Left ventricle myocardium inferior (tissue), 1 donor: Measurements from ENCODE around the gene HELZ. TPM values are rescaled to one million over a fixed set of nuclear protein-coding genes. Genes with fewer than 3 reads are reported as not detected.

Experiments used
- DNase-seq: peaks from one replicate; pipeline ENCODE4 v3.0.0-alpha.2; 2020
- H3K27ac ChIP-seq: fragments of 200-600 bp; replicated peaks from 2 replicates; pipeline ENCODE4 v1.8.0; 2021
- H3K27me3 ChIP-seq: fragments of 200-600 bp; 2 replicates; pipeline ENCODE4 v1.8.0; 2021; ENCODE audit warnings: low read depth
- H3K36me3 ChIP-seq: fragments of 200-600 bp; 2 replicates; pipeline ENCODE4 v1.8.0; 2021
- H3K4me1 ChIP-seq: fragments of 200-600 bp; 2 replicates; pipeline ENCODE4 v1.8.0; 2021
- H3K4me3 ChIP-seq: fragments of 200-600 bp; 2 replicates; pipeline ENCODE4 v1.8.0; 2021; ENCODE audit warnings: mild to moderate bottlenecking, moderate library complexity
- H3K9me3 ChIP-seq: fragments of 200-600 bp; replicated peaks from 2 replicates; pipeline ENCODE4 v1.8.0; 2021
- intact Hi-C: fragments of 100-400 bp; cut with micrococcal nuclease; formaldehyde crosslinking; loops from one replicate; pipeline ENCODE4 v1.11.0; 2022
- total RNA-seq: library from RNA; stranded (reverse); fragmentation: NEBNext Ultra II Directional; extraction: Animal tissue kit (Norgen Biotek cat#: 25700); gene quantifications from one replicate; pipeline ENCODE4 v1.2.1, GENCODE V29; 2021
- TF ChIP-seq, protein P1 (sequence below): fragments of 200-600 bp; IDR thresholded peaks from 2 replicates; pipeline ENCODE4 v1.8.0; 2021; ENCODE audit warnings: antibody characterized with exemption, mild to moderate bottlenecking, borderline replicate concordance
- donor health status: DM: no; HTN: yes; CAD: no; lungs with severe emphysema.

HELZ gene
- total RNA-seq, 1 donor from 2014 or later: 36.7 TPM

DNA sequence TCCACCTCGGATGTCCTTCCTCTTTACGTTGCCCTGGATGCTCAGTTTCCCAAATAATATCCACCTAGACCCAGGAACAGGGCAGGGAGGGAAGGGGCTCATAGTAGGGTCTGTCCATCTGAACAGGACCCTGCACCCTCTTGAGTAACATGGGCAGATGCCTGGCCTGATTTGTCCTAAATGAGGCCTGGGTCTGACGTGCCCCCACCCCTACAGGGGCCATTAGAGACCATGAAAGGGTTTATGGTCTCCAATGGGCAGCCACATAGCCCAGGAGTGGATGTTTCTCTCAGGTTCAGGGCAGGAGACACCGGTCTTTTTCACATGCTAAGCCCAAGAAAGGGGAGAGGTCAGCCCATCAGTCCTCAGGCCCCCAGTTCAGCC is 193.8 kb downstream of the HELZ start:
- DNase-seq: no peak
- Histone ChIP-seq H3K27me3 (no peaks in the 10 kb centered on the region), H3K36me3 (no peaks in the 10 kb centered on the region), H3K4me1 (peaks cover 9% of the 10 kb centered on the region), H3K27ac (no peak overlapping the region), H3K4me3 (no peak overlapping the region), H3K9me3 (peaks cover 31% of the 10 kb centered on the region)
- intact Hi-C loops: no loop called here
- TF ChIP-seq, protein P1, sequence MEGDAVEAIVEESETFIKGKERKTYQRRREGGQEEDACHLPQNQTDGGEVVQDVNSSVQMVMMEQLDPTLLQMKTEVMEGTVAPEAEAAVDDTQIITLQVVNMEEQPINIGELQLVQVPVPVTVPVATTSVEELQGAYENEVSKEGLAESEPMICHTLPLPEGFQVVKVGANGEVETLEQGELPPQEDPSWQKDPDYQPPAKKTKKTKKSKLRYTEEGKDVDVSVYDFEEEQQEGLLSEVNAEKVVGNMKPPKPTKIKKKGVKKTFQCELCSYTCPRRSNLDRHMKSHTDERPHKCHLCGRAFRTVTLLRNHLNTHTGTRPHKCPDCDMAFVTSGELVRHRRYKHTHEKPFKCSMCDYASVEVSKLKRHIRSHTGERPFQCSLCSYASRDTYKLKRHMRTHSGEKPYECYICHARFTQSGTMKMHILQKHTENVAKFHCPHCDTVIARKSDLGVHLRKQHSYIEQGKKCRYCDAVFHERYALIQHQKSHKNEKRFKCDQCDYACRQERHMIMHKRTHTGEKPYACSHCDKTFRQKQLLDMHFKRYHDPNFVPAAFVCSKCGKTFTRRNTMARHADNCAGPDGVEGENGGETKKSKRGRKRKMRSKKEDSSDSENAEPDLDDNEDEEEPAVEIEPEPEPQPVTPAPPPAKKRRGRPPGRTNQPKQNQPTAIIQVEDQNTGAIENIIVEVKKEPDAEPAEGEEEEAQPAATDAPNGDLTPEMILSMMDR: no peak

- no peak for DNase-seq
- Histone ChIP-seq H3K27me3 (no peaks in the 10 kb centered on the region), H3K36me3 (no peaks in the 10 kb centered on the region), H3K9me3 (peaks cover 31% of the 10 kb centered on the region), H3K27ac (no peak overlapping the region), H3K4me1 (peaks cover 8% of the 10 kb centered on the region), H3K4me3 (no peak overlapping the region)
- TF ChIP-seq, protein P1: no peak
- intact Hi-C loops: no loop called here
These were observed 194.4 kb downstream of the HELZ start for GRCh38 chr17:67050471-67051154.

DNA sequence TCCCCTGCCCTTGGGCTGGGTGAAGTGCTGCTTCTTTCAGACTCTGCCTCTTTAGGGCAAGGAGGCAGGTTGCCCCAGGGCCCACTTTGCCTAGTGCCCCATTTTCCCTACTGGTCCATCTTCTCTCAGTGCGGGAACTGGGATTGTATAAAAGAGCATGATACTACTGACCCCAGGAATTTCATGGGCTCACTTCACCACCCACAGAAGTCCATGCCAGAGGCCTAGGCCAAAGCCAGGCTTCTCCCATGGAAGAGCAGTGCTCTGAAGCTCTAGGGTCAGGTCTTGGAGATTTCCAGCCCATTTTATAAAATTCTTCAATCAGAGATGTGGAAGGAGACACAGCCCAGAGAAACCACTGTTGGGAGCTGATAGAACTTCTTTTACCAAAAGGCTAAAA is 194.9 kb downstream of the HELZ start:
- Histone ChIP-seq H3K27ac (no peak overlapping the region), H3K4me1 (peaks cover 12% of the 10 kb centered on the region), H3K4me3 (no peak overlapping the region), H3K9me3 (peaks cover 31% of the 10 kb centered on the region), H3K27me3 (no peaks in the 10 kb centered on the region), H3K36me3 (no peaks in the 10 kb centered on the region)
- intact Hi-C loops: no loop called here
- TF ChIP-seq, protein P1: no peak
- DNase-seq: no peak

- intact Hi-C loops: no loop called here
- no peak for DNase-seq
- H3K27ac ChIP-seq: no peak overlapping the region
- TF ChIP-seq, protein P1: no peak
- H3K36me3 ChIP-seq: no peaks in the 10 kb centered on the region
- H3K4me3 ChIP-seq: no peak overlapping the region
- peaks cover 18% of the 10 kb centered on the region for H3K4me1 ChIP-seq
- peaks cover 6% of the 10 kb centered on the region for H3K27me3 ChIP-seq
- H3K9me3 ChIP-seq: peaks cover 31% of the 10 kb centered on the region
These were observed 195.8 kb downstream of the HELZ start for GRCh38 chr17:67049025-67049739.

DNA sequence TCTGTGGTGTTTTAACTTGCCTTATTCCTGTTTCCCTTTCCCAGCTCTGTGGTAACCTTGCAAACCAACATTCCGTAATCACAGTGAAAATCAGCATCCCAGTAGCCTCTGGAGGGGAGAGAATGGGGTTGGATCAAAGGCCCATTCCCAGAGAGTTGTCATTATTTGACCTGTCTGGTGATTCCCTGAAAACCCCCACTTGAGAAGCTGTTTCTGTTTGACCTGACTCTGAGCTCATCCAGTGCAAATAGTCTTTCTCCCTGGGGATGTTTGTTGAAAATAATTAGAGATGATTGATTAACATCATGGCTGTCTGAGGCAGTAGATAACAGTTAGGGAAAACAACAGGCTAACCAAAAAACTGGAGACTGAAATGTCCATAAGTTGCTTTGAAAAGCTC is 197.6 kb downstream of the HELZ start:
- Histone ChIP-seq H3K27ac (no peak overlapping the region), H3K36me3 (no peaks in the 10 kb centered on the region), H3K27me3 (peaks cover 9% of the 10 kb centered on the region), H3K4me3 (no peak overlapping the region), H3K9me3 (peaks cover 31% of the 10 kb centered on the region), H3K4me1 (peaks cover 18% of the 10 kb centered on the region)
- no peak for DNase-seq
- intact Hi-C loops: no loop called here
- TF ChIP-seq, protein P1: no peak
